Astrocyte (in vitro differentiated cells and primary cell): Measurements from ENCODE around the gene FAM168B. TPM values are rescaled to one million over a fixed set of nuclear protein-coding genes. Genes with fewer than 3 reads are reported as not detected.

Source experiments
- DNase-seq: peaks from one replicate; pipeline ENCODE4 v3.0.0-alpha.2; 2010; ENCODE audit warnings: low read depth
- FAIRE-seq: peaks from 2 replicates; lab custom pipeline; 2011; peaks lifted over from hg19 to GRCh38; lab: Jason Lieb, UNC
- H2AFZ ChIP-seq: 2 replicates; pipeline ENCODE4 v1.6.0; 2012; ENCODE audit warnings: low read depth, low read length, inconsistent platforms
- H3K27ac ChIP-seq: 2 replicates; pipeline ENCODE4 v1.5.1; 2011; ENCODE audit warnings: low read depth, low read length, inconsistent platforms
- H3K27me3 ChIP-seq: 2 replicates; pipeline ENCODE4 v1.6.0; 2011; ENCODE audit warnings: low read length, inconsistent platforms; ENCODE audit not compliant: insufficient read depth
- H3K36me3 ChIP-seq: 2 replicates; pipeline ENCODE4 v1.5.1; 2011; ENCODE audit warnings: low read length, inconsistent platforms; ENCODE audit not compliant: insufficient read depth
- H3K4me1 ChIP-seq: 2 replicates; pipeline ENCODE4 v1.5.1; 2011; ENCODE audit warnings: low read length, inconsistent platforms; ENCODE audit not compliant: insufficient read depth
- H3K4me2 ChIP-seq: 2 replicates; pipeline ENCODE4 v1.6.0; 2012; ENCODE audit warnings: low read length, inconsistent platforms
- H3K4me3 ChIP-seq: 2 replicates; pipeline ENCODE4 v1.5.1; 2011; ENCODE audit warnings: low read depth, mild to moderate bottlenecking, low read length, inconsistent platforms; ENCODE audit not compliant: insufficient read depth
- H3K79me2 ChIP-seq: 2 replicates; pipeline ENCODE4 v1.6.0; 2012; ENCODE audit warnings: mild to moderate bottlenecking, low read length, inconsistent platforms; ENCODE audit not compliant: insufficient read depth
- H3K9ac ChIP-seq: 2 replicates; pipeline ENCODE4 v1.6.0; 2012; ENCODE audit warnings: mild to moderate bottlenecking, low read length, inconsistent platforms
- H3K9me3 ChIP-seq: 2 replicates; pipeline ENCODE4 v1.5.1; 2012; ENCODE audit warnings: low read depth, mild to moderate bottlenecking, low read length, inconsistent platforms; ENCODE audit not compliant: insufficient read depth
- H4K20me1 ChIP-seq: 2 replicates; pipeline ENCODE4 v1.6.0; 2012; ENCODE audit warnings: low read length, inconsistent platforms; ENCODE audit not compliant: insufficient read depth
- H3K27ac Mint-ChIP-seq: one replicate; pipeline ENCODE4 v1.8.0; 2021; ENCODE audit warnings: mild to moderate bottlenecking, mixed read lengths; ENCODE audit not compliant: unreplicated experiment
- H3K27me3 Mint-ChIP-seq: one replicate; pipeline ENCODE4 v1.8.0; 2021; ENCODE audit warnings: low read depth, mixed read lengths; ENCODE audit not compliant: unreplicated experiment
- H3K36me3 Mint-ChIP-seq: one replicate; pipeline ENCODE4 v1.8.0; 2021; ENCODE audit warnings: low read depth, mixed read lengths; ENCODE audit not compliant: unreplicated experiment
- H3K4me1 Mint-ChIP-seq: one replicate; pipeline ENCODE4 v1.8.0; 2021; ENCODE audit warnings: low read depth, mixed read lengths; ENCODE audit not compliant: unreplicated experiment
- H3K4me3 Mint-ChIP-seq: one replicate; pipeline ENCODE4 v1.8.0; 2021; ENCODE audit warnings: mild to moderate bottlenecking, moderate library complexity, mixed read lengths; ENCODE audit not compliant: unreplicated experiment
- H3K9me3 Mint-ChIP-seq: one replicate; pipeline ENCODE4 v1.8.0; 2021; ENCODE audit warnings: mild to moderate bottlenecking, mixed read lengths; ENCODE audit not compliant: unreplicated experiment
- EZH2 ChIP-seq: IDR thresholded peaks from 2 replicates; pipeline ENCODE4 v1.6.1; 2012; ENCODE audit warnings: mild to moderate bottlenecking, low read length, inconsistent platforms; ENCODE audit not compliant: insufficient read depth
- total RNA-seq: library from RNA; stranded (reverse); gene quantifications from 2 replicates; pipeline ENCODE4 v1.2.1, GENCODE V29; 2021

Gene FAM168B
- total RNA-seq, 1 donor from 2014 or later = 117 TPM

DNA sequence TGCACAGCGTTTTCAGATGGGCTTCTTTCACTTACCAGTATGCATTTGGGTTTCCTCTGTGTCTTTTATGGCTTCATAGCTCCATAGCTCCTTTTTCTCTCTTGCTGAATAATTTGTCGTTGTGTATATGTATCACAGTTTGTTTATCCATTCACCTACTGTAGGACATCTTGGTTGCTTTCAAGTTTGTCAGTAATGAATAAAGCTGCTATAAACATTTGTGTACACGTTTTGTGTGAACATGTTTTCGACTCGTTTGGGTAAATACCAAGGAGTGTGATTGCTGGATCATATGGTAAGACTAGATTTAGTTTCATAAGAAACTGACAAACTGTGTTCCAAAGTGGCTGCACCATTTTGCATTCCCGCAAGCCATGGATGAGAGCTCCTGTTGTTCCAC is 94.7 kb downstream of the FAM168B start:
- TF ChIP-seq EZH2 = no peak
- no peaks in the 10 kb centered on the region for H3K79me2 ChIP-seq
- DNase-seq (no peak), FAIRE-seq (no peak)
- Mint-ChIP-seq H3K36me3 (no peaks in the 10 kb centered on the region), H3K9me3 (no peaks in the 10 kb centered on the region), H3K4me3 (no peak overlapping the region), H3K27me3 (peaks cover 11% of the 10 kb centered on the region), H3K27ac (no peak overlapping the region), H3K4me1 (no peaks in the 10 kb centered on the region)
- no peak overlapping the region for H3K4me3 ChIP-seq
- no peak overlapping the region for H3K9ac ChIP-seq
- no peaks in the 10 kb centered on the region for H3K4me1 ChIP-seq
- H3K4me2 ChIP-seq = no peak overlapping the region
- H3K9me3 ChIP-seq = no peaks in the 10 kb centered on the region
- H4K20me1 ChIP-seq = no peaks in the 10 kb centered on the region
- no peak overlapping the region for H2AFZ ChIP-seq
- no peaks in the 10 kb centered on the region for H3K36me3 ChIP-seq
- H3K27me3 ChIP-seq = no peaks in the 10 kb centered on the region
- H3K27ac ChIP-seq = no peak overlapping the region

Other genes with a start within 250 kb of the FAM168B start
- gene PLEKHB2, start 11.9 kb upstream of the FAM168B start, total RNA-seq = 92.2 and 100 TPM in 2 replicates
- 0.79 and 1.0 TPM in 2 replicates for gene POTEE, start 116.1 kb upstream of the FAM168B start, total RNA-seq